GM18505 (cell line): ENCODE measurements around the gene SORD.
"Not testable (repeated sequence)": the region's sequence is repeated elsewhere in the genome, so short reads cannot be mapped to it uniquely, and the experiment has no call there.

ENCODE experiments used
- ATAC-seq: cut with Tn5 transposase; IDR thresholded peaks from one replicate; pipeline ENCODE4 v1.9.1; 2021; ENCODE audit not compliant: unreplicated experiment
- POLR2A ChIP-seq: IDR thresholded peaks from 4 replicates; pipeline ENCODE4 v1.6.1; 2011; ENCODE audit warnings: borderline replicate concordance; ENCODE audit not compliant: insufficient read depth, insufficient read length; ENCODE audit errors: extremely low read depth

Gene SORD

GRCh38 chr15:45009046-45009445 lies 13.9 kb upstream of the SORD start:
- no peak for TF ChIP-seq POLR2A
- ATAC-seq, result no peak

GRCh38 chr15:45015114-45015513 lies 7.9 kb upstream of the SORD start:
- ATAC-seq, result not testable (repeated sequence)

DNA sequence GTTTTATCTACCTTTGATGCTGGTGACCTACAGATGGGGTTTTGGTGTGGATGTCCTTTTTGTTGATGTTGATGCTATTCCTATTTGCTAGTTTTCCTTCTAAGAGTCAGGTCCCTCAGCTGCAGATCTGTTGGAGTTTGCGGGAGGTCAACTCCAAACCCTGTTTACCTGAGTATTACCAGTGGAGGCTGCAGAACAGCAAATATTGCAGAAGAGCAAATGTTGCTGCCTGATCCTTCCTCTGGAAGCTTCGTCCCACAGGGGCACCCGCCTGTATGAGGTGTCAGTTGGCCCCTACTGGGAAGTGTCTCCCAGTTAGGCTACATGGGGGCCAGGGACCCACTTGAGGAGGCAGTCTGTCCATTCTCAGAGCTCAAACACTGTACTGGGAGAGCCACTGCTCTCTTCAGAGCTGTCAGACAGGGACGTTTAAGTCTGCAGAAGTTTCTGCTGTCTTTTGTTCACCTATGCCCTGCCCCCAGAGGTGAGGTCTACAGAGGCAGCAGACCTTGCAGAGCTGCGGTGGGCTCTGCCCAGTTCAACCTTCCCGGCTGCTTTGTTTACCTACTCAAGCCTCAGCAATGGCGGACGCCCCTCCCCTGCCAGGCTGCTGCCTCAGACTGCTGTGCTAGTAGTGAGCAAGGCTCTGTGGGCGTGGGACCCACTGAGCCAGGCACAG lies 2.6 kb upstream of the SORD start:
- not testable (repeated sequence) for ATAC-seq

- not testable (repeated sequence) for ATAC-seq
Observed at GRCh38 chr15:45020901-45021259, 2.1 kb upstream of the SORD start.

- TF ChIP-seq POLR2A, result no peak
- no peak for ATAC-seq
Observed at GRCh38 chr15:45021348-45021747, 1.6 kb upstream of the SORD start.

DNA sequence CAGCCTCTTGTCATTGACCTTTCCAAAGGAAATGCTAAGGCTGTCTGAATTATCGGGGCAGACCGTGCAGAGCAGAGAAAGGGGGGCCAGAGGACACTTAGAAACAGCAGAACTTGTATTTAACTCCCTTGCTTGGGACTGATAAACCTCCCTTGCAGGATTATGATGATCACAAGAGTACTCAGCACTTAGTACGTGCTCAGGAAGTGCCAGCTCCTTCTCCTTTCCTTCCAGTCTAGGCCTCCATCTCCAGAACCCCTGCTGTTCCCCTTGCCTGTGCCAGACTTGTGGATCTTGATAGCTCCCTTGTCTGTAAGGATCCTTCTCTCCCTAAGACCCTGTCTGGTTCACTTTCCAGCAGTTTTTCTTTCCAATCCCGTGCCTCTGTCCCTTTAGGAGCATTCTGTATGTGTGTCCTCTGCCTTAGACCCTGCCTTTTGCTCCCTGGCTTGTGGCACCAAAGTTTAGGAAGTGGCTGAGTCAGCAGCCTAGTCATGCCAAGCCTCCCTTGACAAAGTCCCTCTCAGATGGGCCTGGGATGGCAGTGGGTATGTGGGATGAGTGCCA lies 747 bp downstream of the SORD start:
- ATAC-seq, result no peak
- no peak for TF ChIP-seq POLR2A

GRCh38 chr15:45024649-45025048 lies 1.7 kb downstream of the SORD start:
- ATAC-seq, result not testable (repeated sequence)

- not testable (repeated sequence) for ATAC-seq
Observed at GRCh38 chr15:45025627-45026026, 2.6 kb downstream of the SORD start.

- no peak for ATAC-seq
- no peak for TF ChIP-seq POLR2A
Observed at GRCh38 chr15:45026651-45027190, 3.7 kb downstream of the SORD start.

DNA sequence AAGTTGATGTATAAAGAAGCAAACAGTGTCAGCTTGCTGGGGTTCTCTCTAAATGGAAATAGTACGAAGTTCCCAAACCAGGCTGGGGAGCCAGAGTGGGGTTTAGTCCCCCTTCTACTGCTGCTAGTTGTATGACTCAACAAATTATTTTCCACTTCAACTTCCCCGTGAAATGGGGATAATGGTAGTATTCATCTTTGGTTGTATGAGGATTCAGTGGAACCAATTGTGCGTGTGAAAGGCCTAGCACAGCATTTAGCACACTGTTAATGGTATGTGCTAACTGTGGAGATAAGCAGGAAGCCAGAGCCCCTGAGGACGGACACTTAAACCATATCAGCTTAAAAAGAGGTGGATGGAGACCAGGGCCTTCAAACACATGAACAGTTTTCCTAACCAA lies 4.2 kb downstream of the SORD start:
- no peak for ATAC-seq
- no peak for TF ChIP-seq POLR2A

DNA sequence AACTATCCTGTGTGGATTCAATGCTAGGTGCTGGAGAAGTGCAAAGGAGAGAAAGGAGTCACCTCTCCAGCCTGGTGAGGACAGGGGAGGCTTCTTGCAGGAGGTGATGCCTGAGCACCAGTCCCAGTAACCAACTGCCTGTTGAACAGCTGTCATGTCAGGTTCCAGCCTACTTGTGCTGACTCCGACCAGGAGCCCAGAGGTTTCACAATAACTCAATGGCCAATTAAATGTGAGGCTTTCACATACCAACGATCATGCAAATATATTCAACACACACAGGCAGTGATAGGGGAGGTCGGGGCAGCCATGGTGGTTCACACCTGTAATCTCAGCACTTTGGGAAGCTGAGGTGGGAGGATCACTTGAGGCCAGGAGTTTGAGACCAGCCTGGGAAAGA lies 7.7 kb downstream of the SORD start:
- ATAC-seq, result no peak
- no peak for TF ChIP-seq POLR2A

DNA sequence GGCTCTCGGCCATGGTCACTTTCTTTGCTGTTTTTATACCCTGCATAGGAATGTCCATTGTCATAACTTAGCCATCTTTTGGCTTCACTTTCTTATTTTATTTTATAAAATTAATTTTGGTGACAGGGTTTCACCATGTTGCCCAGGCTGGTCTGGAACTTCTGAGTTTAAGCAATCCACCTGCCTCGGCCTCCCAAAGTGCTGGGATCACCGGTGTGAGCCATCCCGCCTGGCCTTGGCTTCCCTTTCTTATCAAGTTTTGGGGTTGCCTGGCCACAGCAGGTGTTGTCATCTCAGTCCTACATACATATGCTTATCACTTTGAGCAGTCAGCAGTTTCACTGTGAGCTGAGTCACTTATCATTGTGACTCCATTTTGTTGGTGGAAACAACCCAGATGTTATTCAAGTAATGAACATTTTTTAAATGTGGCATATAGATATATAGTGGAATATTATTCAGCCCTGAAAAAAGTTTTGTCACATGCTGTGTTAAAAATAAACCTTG lies 8.6 kb downstream of the SORD start:
- ATAC-seq, result not testable (repeated sequence)

DNA sequence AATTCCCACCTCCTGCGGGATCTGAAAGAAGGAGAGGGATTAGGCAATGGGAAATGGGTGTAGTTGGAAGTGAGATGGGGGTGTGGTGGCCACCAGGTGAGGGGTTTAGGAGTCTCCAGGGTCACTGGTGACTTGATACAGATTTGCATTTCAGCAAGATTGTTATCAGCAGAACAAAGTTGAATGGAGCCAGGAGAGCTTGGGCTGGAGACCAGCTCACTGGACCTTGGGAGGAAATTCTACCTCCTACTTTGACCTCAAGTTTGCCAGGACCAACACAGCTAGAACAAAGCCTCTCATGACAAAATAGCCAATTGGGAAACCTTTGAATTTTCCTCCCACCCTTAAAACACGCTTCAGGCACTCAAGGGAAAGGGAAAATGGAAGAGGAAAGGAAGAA lies 9.5 kb downstream of the SORD start:
- not testable (repeated sequence) for ATAC-seq

GRCh38 chr15:45034087-45034486 lies 11.1 kb downstream of the SORD start:
- ATAC-seq, result not testable (repeated sequence)

DNA sequence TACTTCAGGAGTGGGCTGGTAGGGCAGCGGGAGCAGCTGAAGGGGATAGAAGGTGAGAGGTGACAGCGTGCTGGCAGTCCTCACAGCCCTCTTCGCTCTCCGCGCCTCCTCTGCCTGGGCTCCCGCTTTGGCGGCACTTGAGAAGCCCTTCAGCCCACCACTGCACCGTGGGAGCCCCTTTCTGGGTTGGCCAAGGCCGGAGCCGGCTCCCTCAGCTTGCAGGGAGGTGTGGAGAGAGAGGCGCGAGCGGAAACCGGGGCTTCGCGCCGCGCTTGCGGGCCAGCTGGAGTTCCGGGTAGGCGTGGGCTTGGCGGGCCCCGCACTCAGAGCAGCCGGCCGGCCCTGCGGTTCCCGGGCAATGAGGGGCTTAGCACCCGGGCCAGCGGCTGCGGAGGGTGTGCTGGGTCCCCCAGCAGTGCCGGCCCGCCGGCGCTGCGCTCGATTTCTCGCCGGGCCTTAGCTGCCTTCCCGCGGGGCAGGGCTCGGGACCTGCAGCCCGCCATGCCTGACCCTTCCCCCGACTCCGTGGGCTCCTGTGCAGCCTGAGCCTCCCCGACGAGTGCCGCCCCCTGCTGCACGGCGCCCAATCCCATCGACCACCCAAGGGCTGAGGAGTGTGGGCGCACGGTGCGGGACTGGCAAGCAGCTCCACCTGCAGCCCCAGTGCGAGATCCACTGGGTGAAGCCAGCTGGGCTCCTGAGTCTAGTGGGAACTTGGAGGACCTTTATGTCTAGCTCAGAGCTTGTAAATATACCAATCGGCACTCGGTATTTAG lies 11.8 kb downstream of the SORD start:
- not testable (repeated sequence) for ATAC-seq

DNA sequence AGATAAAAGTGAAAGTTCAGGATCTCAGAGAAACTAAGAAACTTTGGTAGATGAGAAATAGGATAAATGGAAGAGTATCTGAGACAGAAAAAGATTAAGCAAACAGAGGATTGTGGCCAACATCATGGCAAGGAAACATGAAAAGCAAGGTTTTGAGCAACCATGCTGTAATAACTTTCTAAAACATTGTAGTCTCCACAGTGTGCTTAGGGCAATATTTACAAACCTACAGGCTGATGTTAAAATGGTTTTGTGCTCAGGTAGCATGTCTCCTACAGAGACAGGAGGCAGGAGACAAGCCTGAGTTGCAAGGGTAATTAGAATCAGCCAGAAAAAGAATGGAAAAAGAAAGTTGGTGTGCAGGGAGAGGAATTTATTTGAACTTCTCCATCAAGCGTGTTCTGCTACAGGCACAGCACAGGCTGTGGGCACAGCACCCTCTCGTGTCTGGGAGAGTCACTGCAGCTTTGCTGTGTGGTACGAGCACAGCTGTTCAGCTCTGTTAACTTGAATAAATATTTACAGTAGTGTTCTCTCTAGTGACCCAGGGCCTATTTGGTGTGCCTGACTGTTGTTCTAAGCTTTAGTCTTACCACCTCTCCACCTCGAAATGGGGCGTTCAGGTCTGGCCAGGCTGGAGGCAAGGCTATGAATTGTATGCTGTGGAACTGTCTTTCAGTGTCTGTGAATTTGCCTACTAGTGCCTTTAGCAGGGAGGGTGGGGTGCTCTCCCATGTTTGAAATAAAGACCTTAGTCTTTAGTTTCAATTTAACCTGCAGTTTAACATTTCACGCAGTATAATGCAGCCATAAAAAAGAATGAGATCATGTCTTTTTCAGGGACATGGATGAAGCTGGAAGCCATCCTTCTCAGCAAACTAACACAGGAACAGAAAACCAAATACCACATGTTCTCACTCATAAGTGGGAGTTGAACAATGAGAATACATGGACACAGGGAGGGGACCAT lies 14.1 kb downstream of the SORD start:
- not testable (repeated sequence) for ATAC-seq
